GM19397 (cell line): ENCODE measurements around the gene MBLAC1.
A peak's percentile ranks its signal among the peaks of the same experiment; 100 is the strongest.

Experiments used
- ATAC-seq: cut with Tn5 transposase; IDR thresholded peaks from one replicate; pipeline ENCODE4 v1.9.1; 2021; ENCODE audit warnings: mild to moderate bottlenecking, moderate library complexity; ENCODE audit not compliant: unreplicated experiment

MBLAC1 gene, protein sequence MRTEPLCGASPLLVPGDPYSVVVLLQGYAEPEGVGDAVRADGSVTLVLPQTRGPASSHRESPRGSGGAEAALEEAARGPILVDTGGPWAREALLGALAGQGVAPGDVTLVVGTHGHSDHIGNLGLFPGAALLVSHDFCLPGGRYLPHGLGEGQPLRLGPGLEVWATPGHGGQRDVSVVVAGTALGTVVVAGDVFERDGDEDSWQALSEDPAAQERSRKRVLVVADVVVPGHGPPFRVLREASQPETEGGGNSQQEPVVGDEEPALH

DNA sequence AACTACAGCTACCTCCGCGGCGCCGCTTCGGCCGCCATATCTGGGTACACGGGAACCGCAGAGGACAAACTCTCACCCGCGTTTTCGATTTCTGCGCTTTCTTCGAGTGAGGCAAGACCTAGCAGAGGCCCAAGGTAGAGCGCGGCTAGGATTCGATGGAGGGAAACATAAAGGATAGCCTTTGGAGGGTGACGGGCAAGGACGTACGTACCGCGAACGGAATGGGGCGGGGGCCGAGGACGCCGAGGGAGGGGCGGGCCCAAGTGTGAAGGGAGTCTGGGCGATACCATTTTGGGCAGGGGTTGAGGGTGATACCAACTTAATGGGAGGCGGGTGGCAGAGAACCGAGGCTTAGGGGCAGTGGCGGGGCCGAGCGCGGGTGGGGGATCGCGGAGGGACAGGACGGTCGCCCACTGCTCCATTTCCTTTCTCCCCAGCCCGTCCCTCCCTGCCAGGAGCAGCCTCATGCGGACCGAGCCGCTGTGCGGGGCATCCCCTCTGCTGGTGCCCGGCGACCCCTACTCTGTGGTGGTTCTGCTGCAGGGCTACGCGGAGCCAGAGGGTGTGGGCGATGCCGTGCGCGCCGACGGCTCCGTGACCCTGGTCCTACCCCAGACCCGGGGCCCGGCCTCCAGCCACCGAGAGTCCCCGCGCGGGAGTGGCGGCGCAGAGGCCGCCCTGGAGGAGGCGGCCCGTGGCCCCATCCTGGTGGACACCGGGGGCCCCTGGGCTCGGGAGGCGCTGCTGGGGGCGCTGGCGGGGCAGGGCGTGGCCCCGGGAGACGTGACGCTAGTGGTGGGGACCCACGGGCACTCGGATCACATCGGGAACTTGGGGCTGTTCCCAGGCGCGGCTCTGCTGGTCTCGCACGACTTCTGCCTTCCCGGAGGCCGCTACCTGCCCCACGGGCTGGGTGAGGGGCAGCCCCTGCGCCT lies at the start of gene MBLAC1:
TSS of gene MBLAC1 (plus strand) at position 37 of the 935 bp plus-strand sequence. CDS start at position 466, 429 bp downstream.
- peak; percentile 65 for ATAC-seq

DNA sequence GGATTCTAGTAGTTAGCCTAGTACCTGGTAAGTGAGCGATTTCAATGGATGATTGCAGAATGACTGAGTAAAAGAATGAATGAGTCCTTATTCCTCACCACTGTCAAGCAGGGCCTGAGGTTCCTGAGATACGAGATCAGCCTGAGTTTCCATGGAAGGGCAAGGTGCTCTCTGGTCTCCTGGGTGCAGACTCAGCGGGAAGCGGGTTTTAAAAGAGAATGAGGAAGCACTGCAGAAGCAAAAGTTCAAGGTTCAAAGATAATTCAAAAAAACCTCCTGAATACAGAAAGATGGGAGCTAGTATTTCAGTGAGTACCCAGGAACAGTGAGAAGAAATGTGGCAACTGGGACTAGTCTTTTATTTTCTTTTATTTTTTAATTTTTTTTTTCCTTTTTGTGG lies 49.6 kb upstream of the MBLAC1 start:
- ATAC-seq: no peak

DNA sequence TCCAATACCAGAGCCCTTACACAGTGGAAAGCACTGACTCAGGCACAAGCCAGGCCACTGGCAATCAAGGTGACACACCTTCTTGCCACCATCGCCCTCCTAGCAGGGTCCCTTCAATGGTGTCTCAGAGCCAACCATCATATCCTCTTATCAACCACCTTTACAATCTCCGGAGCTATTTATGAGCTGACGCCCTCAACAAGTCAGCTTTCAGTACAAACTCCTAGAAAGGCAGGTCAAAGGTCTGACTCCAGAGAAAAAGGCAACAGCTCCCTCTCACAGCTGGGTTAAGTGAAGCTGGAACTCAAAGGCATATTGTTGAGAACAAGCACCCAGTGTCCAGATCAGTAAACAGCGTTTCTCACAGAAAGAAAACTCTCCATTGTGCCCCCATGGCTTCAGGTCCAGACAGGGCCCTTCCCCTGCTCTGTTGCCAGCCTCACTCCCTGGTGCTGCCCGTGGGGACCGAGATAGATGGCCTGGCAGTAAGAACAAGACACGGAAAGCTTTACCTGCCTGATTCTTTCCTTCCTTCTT lies 47.7 kb upstream of the MBLAC1 start:
- no peak for ATAC-seq

DNA sequence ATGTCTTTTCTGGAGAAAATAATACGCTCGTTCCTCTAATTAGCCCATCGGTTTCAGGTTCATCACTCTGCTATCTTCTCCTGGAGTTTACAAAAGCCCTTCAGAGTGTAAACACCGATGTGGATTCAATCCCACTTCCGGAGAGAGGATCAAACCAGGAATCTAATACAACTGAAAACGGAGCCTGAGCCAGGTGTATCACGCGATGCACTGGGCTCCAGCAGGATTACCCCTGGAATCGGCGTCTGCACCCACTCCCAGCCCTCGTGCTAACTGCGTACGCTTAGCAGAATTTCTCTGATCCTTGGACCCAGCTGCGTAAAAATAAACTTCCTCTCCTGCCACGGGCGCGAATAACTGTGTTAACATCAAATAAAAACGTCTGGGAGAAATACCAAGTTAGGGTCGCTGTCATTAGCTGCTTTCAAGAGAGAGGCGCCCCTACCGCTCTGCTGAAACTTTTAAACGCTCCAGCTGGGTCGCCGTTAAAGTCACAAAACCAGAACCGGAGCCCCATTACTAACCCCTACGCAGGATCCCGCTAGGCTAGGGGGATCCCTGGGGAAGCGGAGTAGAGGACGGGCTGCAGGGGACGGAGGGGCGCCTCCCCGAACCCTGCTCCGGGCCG lies 45.7 kb upstream of the MBLAC1 start:
- peak; percentile 2 for ATAC-seq

DNA sequence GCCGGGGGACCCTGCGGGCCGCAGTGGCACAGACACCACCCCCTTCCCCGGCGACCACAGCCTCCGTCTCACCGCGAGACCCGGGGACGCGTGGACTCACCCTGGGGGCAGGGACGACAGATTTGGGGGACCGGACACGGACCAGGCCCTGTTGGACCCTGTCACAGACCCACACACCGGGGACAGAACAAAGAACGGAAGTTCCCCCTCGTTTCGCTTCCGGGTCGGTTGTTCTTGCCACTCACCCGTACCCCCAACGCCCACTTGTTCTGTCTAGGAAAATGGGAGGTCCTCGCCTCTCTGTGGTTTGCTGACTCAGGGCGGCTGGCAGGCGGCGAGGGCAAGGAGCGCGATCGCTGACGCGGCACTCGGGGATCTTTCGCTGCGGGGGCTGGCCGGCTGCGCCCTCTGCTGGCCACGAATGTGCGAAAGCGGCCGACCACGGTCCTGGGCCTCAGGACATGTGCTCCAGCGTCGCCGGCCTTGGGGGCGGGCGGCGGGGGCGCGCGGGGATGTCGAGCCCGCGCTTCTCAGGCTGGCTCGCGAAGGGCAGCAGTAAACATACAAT lies 45.1 kb upstream of the MBLAC1 start, which contains the start of gene ZNF3:
TSS of gene ZNF3 (minus strand) at position 189 of the 568 bp plus-strand sequence. CDS start 4,366 bp downstream, outside the sequence.
- ATAC-seq: peak; percentile 78

DNA sequence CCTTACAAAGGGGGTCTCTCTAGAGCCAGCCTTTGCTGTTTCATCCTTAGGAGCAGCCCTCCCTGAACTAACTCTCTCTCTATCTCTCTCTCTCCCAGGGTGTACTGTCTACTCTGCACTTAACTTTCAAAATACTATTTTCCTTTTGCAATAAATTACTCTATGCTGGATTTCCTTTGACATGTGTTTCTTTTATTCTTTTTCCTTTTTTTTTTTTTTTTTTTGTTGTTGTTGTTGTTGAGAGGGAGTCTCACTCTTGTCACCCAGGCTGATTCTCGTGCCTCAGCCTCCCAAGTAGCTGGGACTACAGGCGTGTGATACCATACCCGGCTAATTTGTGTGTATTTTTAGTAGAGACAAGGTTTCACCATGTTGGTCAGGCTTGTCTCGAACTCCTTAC lies 43.8 kb upstream of the MBLAC1 start:
- ATAC-seq: no peak

DNA sequence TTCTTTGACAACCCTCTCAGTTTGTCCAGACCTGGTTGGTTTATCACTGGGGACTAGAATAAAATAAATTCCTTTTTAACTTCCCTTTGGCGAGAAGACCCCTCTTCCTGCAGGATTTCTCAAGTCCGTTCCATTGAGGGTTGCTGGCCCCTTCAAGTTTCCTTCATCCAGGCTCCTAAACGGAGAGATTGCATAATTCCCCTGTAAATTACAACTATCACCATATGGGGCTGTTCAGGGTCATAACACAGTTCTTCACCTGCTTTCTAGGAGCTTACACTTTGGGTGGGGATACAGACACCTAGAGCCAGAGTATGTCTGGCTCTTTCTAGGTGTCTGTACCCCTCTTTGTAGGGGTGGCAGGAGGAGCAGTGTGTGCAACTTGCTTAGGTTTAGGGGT lies 41.3 kb upstream of the MBLAC1 start:
- ATAC-seq: no peak

DNA sequence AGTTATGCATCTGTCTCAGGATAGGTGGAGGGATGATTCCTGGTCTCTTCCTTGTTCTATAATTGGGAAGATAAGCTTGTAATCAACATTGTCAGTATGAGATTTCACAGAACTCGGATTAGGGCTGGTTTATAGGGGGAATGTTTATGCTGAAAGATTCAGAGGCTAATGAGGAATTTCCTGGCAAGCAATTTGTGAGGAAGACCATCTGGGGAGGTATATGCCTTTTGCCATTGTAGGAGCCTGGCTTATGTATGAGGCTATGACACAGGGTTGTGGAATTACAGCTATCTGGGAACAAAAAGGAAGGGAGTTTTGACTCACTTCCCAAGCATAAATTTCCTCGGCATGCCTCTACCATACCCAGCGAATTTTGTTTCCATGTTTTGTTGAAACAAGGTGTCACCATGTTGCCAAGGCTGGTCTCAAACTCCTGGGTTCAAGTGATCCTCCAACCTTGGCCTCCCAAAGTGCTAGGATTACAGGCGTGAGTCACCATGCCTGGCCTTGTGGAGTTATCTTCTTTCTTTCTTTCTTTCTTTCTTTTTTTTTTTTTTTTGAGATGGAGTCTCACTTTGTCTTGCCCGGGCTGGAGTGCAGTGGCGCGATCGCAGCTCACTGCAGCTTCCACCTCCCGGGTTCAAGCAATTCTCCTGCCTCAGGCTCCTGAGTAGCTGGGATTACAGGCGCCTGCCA lies 39.6 kb upstream of the MBLAC1 start:
- ATAC-seq: no peak

DNA sequence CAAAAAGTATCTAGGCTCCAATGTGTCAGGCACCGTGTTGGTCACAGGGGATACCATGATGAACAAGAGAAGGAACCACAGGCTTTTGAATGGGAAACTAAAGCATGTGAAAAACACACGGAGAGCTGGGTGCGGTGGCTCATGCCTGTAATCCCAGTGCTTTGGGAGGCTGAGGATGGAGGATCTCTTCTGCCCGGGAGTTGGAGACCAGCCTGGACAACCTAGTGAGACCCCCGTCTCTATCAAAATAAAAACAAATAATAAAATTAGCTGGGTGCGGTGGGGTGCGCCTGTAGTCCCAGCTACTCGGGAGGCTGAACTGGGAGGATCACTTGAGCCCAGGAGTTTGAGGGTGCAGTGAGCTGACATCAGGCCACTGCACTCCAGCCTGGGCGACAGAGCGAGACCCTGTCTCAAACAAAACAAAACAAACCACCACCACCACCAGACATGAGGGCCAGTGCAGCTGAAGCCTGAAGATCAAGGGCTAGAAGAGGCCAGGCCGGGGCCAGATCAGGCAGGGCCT lies 38.6 kb upstream of the MBLAC1 start:
- no peak for ATAC-seq

DNA sequence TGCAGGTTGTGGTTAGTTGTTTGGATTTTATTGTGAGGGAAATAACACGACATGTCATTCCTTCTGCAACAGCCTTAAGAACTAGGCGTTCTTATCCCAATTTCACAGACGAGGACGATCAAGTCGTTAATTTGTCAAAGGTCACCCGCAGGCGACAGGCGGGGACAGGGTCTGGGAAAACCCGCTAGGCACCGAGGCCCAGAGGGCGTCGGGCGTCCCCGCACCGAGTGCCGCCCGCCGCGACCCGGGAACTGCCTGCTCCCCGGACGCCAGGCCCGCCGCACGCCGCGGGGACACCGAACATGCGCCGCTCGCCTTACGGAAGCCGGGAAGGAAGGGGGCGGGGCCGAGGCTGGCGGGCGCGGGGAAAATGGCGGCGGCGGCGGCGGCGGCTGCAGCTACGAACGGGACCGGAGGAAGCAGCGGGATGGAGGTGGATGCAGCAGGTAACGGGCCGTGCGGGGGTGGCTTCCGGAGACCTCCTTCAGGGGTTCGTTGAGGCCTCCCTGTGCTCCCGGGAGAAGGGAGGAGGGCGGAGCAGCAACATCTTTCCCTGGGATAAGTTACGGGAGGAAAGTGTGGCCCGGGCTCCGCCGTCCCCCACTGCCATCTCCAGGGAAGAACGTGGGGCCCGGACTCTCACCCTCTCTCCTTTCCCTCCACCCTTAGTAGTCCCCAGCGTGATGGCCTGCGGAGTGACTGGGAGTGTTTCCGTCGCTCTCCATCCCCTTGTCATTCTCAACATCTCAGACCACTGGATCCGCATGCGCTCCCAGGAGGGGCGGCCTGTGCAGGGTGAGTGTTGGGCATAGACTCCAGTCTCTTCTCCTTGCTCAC lies 37.9 kb upstream of the MBLAC1 start, which contains the start of gene COPS6:
TSS of gene COPS6 (plus strand) at position 349 of the 837 bp plus-strand sequence. CDS start at position 371, 22 bp downstream.
- no peak for ATAC-seq

DNA sequence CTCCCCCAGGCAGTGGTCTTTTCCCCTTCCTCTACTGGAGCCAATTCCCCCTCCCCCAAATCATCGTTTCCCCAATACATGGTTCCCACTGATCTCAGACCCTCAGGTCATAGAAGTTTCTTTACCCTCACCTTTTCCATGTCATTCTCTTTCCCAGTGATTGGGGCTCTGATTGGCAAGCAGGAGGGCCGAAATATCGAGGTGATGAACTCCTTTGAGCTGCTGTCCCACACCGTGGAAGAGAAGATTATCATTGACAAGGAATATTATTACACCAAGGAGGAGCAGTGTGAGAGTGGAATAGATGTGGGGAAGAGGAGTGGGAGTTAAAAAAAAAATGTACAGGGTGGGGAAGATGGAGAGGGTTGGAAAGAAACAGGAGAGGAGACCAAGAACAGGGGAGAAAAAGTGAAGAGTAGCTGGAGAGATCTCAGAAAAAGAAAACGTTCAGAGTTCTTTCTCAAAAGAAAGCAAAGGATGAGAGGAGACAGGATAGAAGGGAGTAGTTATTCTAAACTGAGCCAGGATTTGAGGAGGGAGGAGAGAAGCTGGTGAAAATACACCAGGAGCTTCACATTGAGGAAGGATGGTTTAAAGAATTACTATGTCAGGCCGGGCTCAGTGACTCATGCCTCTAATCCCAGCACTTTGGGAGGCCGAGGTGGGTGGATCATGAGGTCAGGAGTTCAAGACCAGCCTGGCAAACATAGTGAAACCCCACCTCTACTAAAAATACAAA lies 37.1 kb upstream of the MBLAC1 start:
- ATAC-seq: no peak

DNA sequence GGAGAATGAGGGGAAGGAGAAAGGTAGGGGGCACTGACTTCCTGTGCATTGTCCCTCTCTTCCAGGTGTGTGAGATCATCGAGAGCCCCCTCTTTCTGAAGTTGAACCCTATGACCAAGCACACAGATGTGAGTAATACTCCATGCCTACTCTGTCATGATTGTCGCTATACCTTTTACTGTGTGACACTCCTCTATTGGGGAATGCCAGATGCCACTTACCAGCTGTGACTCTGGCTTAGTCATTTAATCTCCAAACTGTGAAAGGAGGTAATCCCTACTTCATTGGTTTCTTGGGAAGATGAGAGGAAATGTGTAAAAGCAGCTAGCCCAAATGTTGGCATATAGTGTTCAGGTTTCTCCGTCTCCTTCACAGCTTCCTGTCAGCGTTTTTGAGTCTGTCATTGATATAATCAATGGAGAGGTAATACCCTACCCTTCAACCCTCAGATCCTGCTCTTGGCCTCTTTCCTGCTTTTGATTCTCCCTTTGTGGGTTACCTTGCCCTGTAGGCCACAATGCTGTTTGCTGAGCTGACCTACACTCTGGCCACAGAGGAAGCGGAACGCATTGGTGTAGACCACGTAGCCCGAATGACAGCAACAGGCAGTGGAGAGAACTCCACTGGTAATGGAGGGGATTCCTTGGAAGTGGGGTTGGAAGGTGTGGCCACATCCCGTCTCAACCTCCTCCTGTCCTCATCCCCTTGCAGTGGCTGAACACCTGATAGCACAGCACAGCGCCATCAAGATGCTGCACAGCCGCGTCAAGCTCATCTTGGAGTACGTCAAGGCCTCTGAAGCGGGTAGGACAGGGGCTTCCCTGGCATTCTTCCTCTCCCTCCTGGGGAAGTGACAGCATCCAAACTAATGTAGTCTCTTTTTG lies 36.0 kb upstream of the MBLAC1 start:
- ATAC-seq: no peak

DNA sequence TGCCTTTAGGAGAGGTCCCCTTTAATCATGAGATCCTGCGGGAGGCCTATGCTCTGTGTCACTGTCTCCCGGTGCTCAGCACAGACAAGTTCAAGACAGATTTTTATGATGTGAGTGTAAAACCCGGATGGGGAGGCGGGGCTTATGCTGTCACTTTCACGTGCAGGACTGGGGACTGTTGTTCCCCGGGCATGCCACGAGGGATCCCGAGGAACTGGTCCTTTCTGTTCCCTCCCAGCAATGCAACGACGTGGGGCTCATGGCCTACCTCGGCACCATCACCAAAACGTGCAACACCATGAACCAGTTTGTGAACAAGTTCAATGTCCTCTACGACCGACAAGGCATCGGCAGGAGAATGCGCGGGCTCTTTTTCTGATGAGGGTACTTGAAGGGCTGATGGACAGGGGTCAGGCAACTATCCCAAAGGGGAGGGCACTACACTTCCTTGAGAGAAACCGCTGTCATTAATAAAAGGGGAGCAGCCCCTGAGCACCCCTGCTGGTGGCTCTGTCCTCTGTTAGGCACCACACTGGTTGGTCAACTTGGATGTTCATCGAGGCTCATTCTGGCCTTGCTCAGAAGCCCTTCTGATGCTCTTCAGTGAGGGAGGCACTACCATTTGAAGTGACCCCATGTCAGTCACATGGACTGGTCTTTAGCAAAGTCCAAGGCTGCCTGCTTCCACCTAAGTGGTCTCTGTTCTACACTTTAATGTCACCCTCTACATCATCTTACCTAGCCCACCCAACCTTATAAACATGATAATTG lies 35.2 kb upstream of the MBLAC1 start:
- ATAC-seq: no peak

DNA sequence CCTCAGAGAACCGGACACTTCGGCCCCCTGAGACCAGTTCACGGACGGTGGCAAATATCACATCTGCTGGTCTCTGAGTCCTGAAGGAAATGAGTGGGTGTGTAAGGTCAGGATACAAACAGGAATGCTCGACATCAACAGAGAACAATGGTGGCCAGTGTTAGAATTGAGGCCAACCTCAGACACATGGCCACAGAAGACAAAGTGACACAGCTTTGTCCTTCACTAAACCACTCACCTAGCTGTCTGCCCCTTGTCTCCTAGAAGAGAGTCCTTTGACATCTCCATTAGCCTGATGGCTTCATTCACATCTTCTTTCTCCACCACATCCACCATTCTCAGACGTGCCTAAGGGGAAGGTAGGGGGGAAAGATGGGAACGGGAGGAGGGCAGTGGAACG lies 33.7 kb upstream of the MBLAC1 start:
- ATAC-seq: no peak

DNA sequence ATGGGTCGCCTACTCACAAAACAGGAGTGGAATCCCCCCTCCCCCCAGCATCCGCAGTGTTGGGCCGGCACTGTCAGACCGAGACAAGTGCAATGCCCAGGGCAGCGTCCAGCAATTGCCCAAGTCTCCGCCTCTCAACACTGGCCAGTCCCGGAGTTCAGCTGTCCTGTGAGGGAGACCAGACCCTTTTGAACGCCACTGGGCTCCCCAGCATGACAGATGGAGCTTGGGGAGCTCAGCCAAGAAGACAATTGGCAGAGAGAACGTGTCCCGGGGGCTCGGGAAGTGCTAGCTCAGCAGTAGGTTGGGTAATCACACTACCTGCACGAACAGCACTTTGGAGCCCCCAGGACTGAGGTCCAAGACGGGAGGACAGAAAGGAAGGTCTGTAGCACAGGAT lies 33.3 kb upstream of the MBLAC1 start:
- no peak for ATAC-seq

DNA sequence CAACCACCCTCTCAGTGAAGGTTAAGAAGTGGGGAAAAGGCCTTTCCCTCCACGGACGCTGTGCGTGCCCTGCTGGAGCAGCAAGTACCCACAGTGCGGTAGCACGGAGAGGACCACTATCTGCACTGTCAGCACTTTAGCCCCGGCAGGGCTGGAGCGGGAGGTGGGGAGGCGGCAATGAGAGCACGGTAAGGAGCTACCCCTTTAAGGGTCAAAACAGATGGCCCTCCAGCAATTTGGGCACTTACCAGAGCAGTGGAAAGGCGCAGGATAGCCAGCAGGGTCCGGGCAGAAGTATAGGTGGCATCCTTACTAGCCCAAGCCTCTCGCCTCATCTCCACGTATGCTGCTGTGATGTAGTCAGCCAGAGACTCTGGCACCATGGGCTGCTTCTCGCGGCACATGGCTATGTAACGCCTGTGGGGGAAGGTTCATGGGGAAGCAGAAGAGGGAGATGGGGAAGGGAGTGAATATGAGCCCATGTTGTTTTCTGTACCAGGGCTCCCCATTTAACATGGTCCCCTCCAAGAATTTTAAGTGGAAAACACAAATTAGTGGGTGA lies 32.8 kb upstream of the MBLAC1 start:
- no peak for ATAC-seq
